GM19438 (cell line): ENCODE measurements around the gene HIGD1B.
"Not testable (repeated sequence)": the region's sequence is repeated elsewhere in the genome, so short reads cannot be mapped to it uniquely, and the experiment has no call there.

Source experiments
- ATAC-seq: cut with Tn5 transposase; IDR thresholded peaks from one replicate; pipeline ENCODE4 v1.9.1; 2021; ENCODE audit warnings: low read depth; ENCODE audit not compliant: unreplicated experiment

HIGD1B gene

GRCh38 chr17:44847586-44847985 lies at the start of gene HIGD1B:
Gene HIGD1B (plus strand): TSS chr17:44847883. CDS start chr17:44848153, 270 bp downstream.
- ATAC-seq, result no peak

GRCh38 chr17:44798356-44798755 lies 49.3 kb upstream of the HIGD1B start:
- ATAC-seq, result no peak

GRCh38 chr17:44801880-44802279 lies 45.8 kb upstream of the HIGD1B start:
- no peak for ATAC-seq

GRCh38 chr17:44804302-44805089 lies 43.2 kb upstream of the HIGD1B start:
- no peak for ATAC-seq

GRCh38 chr17:44807093-44807816 lies 40.4 kb upstream of the HIGD1B start:
- ATAC-seq, result no peak

GRCh38 chr17:44807817-44808155 lies 39.9 kb upstream of the HIGD1B start:
- no peak for ATAC-seq

GRCh38 chr17:44808156-44808555 lies 39.5 kb upstream of the HIGD1B start:
- no peak for ATAC-seq

GRCh38 chr17:44808656-44809388 lies 38.9 kb upstream of the HIGD1B start:
- not testable (repeated sequence) for ATAC-seq

GRCh38 chr17:44812263-44812662 lies 35.4 kb upstream of the HIGD1B start:
- ATAC-seq, result no peak

GRCh38 chr17:44818508-44818907 lies 29.2 kb upstream of the HIGD1B start:
- not testable (repeated sequence) for ATAC-seq

GRCh38 chr17:44820631-44821212 lies 27.0 kb upstream of the HIGD1B start:
- ATAC-seq, result no peak

- ATAC-seq, result not testable (repeated sequence)
Observed at GRCh38 chr17:44825236-44825635, 22.4 kb upstream of the HIGD1B start.

- no peak for ATAC-seq
Observed at GRCh38 chr17:44826123-44826790, 21.4 kb upstream of the HIGD1B start.

- ATAC-seq, result no peak
Observed at GRCh38 chr17:44827863-44828262, 19.8 kb upstream of the HIGD1B start.

GRCh38 chr17:44828919-44829522 lies 18.7 kb upstream of the HIGD1B start:
- no peak for ATAC-seq

- no peak for ATAC-seq
Observed at GRCh38 chr17:44829523-44830358, 17.9 kb upstream of the HIGD1B start, which contains the start of gene GJC1. Gene GJC1 (minus strand): TSS chr17:44830287. CDS start chr17:44805817, 24,470 bp downstream.

- no peak for ATAC-seq
Observed at GRCh38 chr17:44830359-44831288, 17.1 kb upstream of the HIGD1B start.

- no peak for ATAC-seq
Observed at GRCh38 chr17:44831371-44831770, 16.3 kb upstream of the HIGD1B start.
